ENCODE data around the gene CDH26. TPM values are rescaled to one million over a fixed set of nuclear protein-coding genes. Genes with fewer than 3 reads are reported as not detected.
A peak's percentile ranks its signal among the peaks of the same experiment; 100 is the strongest.
"Not testable (repeated sequence)": the region's sequence is repeated elsewhere in the genome, so short reads cannot be mapped to it uniquely, and the experiment has no call there.

Gene CDH26
- total RNA-seq, 1 donor from 2014 or later: 0.47 TPM

DNA sequence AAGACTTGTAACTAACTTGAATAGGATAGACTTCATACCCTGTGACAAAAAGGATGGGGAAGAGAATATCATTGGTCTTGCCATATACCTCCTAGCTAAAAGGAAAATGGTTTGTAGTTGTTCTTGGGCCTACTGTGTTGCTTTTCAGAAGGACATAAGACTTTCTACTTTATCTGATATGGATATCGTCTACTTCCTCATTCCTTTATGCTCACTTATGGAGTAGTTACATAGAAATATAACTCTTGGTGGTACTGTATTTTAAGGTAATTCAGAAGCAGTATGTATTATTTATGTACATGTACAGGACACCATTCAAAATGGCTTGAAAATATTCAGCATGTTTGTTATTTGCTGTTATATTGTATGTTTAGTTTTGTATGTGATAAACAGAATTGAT is 10.0 kb upstream of the CDH26 start:
- DNase-seq: no peak
- H3K27ac Mint-ChIP-seq: peak overlapping the region; percentile 20
- H3K27me3 Mint-ChIP-seq: no peaks in the 10 kb centered on the region
- H3K36me3 Mint-ChIP-seq (ENCODE audit: low read depth): peaks cover 16% of the 10 kb centered on the region
- peaks cover 16% of the 10 kb centered on the region for H3K4me1 Mint-ChIP-seq
- H3K4me3 Mint-ChIP-seq: no peak overlapping the region
- no peaks in the 10 kb centered on the region for H3K9me3 Mint-ChIP-seq
- intact Hi-C loops (cut with micrococcal nuclease): loop anchor here (5.0 kb wide), 1 partner anchor 314 kb away; no protein-coding TSS in a partner anchor

DNA sequence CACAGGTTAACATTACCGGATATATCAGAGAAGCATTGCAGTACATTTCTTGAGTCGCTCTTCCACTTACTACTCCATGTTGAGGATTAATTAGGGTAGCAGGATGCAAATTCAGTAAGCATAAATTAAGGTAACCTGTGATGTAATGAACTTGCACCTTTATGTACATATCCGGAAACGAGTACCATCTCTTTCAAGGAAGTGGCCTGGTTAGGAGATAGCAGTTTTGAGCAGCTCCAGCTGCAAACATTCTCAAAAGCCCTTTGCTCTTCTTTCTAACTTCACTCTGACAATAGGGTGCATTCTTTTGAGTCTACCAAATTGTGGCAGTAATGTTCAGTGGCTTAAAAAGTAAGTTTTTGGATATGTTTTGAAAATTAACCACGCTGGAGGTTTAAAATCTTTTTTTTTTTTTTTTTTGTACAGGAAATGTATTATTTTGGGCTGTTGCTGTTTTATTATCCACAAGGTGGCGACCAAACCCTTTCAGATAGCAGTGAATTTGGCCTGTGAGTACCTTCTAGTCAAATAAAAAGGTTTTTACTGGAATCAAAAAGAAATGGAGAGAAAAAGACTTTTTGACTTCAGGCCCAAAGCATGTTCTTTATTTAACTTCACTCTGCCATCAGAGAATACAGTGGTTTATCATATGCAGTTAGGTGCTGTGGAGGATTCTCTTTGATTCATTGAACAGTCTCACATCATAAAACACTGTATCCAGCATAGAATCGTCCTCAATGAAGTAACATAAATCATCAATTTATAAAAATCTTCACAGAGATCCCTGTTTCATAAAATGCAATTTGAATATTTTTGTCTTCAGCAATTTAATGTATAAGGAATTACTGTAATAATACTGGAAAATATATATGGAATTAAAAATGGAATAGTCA is 9.1 kb upstream of the CDH26 start:
- Mint-ChIP-seq H3K27me3 (no peaks in the 10 kb centered on the region), H3K4me1 (peaks cover 16% of the 10 kb centered on the region), H3K27ac (peak overlapping the region; percentile 84), H3K9me3 (no peaks in the 10 kb centered on the region), H3K4me3 (peak overlapping the region; percentile 56), H3K36me3 (ENCODE audit: low read depth) (peaks cover 14% of the 10 kb centered on the region)
- intact Hi-C loops (cut with micrococcal nuclease): loop anchor here (5.0 kb wide), 1 partner anchor 313 kb away; no protein-coding TSS in a partner anchor
- DNase-seq: peak; percentile 82

DNA sequence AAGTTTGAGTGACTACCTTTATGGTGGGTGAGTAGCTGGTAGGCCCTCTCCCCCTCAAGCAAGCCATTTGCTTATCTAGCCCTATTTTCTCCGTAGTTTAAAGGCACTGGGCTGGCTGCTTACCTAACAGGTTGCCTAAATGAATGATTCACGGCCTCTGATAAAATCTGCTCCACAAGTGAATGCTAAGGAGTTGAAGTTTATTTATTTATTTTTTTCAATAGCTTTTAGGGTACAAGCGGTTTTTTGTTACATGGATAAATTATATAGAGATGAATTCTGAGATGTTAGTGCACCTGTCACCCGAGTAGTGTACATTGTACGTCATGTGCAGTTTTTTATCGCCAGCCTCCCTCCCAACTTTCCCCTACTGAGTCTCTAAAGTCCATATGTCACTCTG is 8.3 kb upstream of the CDH26 start:
- no peak overlapping the region for H3K27ac Mint-ChIP-seq
- peaks cover 16% of the 10 kb centered on the region for H3K4me1 Mint-ChIP-seq
- no peaks in the 10 kb centered on the region for H3K9me3 Mint-ChIP-seq
- peaks cover 6% of the 10 kb centered on the region for H3K36me3 Mint-ChIP-seq (ENCODE audit: low read depth)
- DNase-seq: no peak
- H3K27me3 Mint-ChIP-seq: no peaks in the 10 kb centered on the region
- intact Hi-C loops (cut with micrococcal nuclease): loop anchor here (5.0 kb wide), 1 partner anchor 312 kb away; no protein-coding TSS in a partner anchor
- no peak overlapping the region for H3K4me3 Mint-ChIP-seq

DNA sequence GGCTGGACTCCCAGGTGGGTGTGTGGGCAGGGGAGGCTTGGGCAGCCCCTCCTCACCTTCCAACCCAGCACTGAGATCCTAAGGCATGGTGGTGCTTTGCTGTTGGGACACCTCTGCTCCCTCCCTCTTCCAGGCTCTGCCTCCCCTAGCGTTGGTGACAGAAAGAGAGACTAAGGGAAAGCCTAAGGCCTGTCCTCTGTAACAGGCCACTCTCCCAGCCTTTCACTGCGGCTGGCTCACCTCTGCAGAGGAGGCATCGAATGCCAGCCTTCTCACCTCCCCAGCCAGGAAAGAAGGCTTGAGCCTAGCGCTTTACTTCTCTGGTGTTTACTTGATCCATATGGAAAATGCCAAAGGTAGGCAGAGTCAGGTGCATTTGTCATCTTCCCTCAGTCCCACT is 3.5 kb upstream of the CDH26 start:
- intact Hi-C loops (cut with micrococcal nuclease): no loop called here
- Mint-ChIP-seq H3K27ac (no peak overlapping the region), H3K4me1 (no peaks in the 10 kb centered on the region), H3K27me3 (no peaks in the 10 kb centered on the region), H3K9me3 (no peaks in the 10 kb centered on the region), H3K4me3 (no peak overlapping the region), H3K36me3 (ENCODE audit: low read depth) (no peaks in the 10 kb centered on the region)
- DNase-seq: no peak

DNA sequence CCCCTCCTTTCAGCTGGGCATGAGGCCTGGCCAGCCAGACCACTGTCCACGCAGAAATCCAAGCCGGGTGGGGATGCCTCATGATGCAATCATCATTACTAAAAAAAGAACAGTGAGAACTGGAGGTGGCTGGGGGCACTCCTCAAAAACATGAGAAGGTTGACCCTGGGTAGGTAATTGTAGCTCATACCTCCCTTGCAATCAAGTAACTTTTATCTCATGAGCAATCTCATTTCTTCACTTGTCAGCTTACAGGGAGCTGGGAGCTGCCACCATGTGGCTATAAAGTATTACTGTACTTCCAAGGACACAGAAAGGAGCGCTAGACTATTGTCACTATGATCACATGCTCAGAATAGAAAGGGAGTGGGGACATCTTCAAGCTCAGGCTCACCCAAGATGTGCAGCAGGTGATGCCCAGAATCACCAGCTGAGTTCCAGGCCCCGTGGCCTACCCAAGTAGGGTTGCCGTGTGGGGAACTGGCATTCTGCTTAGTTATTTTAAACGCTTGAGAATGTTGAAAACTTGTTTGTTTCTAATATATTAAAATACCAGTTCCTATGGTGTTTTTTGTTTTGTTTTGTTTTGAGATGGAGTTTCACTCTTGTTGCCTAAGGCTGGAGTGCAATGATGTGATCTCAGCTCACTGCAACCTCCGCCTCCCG is 3.0 kb upstream of the CDH26 start:
- H3K36me3 Mint-ChIP-seq (ENCODE audit: low read depth): no peaks in the 10 kb centered on the region
- no peaks in the 10 kb centered on the region for H3K4me1 Mint-ChIP-seq
- H3K27ac Mint-ChIP-seq: no peak overlapping the region
- DNase-seq: no peak
- no peak overlapping the region for H3K4me3 Mint-ChIP-seq
- H3K27me3 Mint-ChIP-seq: no peaks in the 10 kb centered on the region
- intact Hi-C loops (cut with micrococcal nuclease): no loop called here
- no peaks in the 10 kb centered on the region for H3K9me3 Mint-ChIP-seq

DNA sequence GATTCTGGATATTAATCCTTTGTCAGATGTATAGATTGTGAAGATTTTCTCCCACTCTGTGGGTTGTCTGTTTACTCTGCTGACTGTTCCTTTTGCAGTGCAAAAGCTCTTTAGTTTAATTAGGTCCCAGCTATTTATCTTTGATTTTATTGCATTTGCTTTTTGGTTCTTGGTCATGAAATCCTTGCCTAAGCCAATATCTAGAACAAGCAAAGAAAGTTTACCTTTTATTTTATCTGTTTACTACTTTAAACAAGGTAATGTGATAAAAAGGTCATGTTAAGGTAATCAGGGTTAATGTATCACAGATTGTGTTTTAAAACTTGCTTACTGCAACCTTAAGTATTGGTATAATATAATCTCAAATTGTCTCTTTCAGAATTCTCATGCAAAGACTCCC is 655 bp upstream of the CDH26 start:
- H3K27ac Mint-ChIP-seq; H3K4me1 Mint-ChIP-seq; intact Hi-C loops (cut with micrococcal nuclease); DNase-seq; H3K9me3 Mint-ChIP-seq; H3K36me3 Mint-ChIP-seq (ENCODE audit: low read depth); H3K27me3 Mint-ChIP-seq; H3K4me3 Mint-ChIP-seq: not testable (repeated sequence)

DNA sequence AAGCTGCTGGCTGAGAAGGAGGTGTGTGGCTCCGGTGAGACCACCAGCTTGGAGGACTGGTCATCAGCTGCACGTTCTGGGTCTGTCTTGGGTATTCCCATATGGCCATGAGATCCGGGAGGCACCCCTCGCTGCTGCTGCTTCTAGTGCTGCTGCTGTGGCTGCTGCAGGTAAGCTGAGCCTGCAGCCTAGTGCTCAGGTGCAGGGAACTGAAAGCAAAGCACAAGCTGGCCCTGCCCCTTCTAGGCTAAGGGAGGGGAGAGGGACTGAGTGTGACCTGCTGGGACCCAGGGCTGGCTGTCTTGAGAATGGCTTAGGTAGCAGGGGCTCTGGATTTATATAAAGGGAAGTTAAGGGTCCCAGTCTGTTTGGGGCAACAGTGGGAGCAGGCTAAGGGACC is 403 bp downstream of the CDH26 start:
- Mint-ChIP-seq H3K9me3 (no peaks in the 10 kb centered on the region), H3K27ac (no peak overlapping the region), H3K4me1 (no peaks in the 10 kb centered on the region), H3K27me3 (no peaks in the 10 kb centered on the region), H3K36me3 (ENCODE audit: low read depth) (no peaks in the 10 kb centered on the region), H3K4me3 (no peak overlapping the region)
- intact Hi-C loops (cut with micrococcal nuclease): no loop called here
- DNase-seq: no peak

DNA sequence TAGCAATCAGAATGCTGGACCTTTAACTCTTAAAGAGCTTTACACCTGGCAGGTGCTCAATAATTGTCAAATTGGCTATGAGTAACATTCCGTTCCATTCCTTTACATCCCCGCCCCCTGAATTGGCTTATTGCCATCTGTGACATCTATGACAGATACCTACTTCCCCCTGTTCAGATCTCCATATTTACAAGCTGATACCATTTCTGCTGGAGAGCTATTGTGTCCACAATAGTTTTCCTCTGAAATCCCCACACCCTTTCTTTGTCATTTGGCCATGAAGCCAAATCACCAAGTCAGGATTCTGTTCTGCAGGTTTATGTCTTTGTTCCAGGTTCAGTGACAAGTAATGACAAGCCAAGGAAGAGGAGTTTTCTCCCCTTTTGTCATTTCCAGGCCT is 3.2 kb downstream of the CDH26 start:
- Mint-ChIP-seq H3K9me3 (no peaks in the 10 kb centered on the region), H3K4me3 (no peak overlapping the region)
- intact Hi-C loops (cut with micrococcal nuclease): no loop called here

DNA sequence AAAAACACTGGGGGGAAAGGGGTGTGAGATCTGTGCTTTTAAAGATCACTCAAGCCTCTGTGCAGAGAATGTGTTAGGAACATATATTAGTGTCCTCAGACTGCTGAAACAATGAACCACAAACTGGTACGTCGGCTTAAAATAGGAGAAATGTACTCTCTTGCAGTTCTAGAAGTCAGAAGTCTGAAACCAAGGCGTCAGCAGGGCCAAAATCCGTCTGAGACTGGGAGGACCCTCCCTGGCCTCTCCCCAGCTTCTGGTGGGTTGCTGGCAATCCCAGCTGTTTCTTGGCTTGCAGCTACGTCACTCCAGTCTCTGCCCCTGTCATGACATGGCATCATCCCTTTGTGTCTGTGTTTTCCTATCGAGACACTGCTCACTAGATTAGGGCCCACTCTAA is 3.9 kb downstream of the CDH26 start:
- no peak overlapping the region for H3K4me3 Mint-ChIP-seq
- H3K4me1 Mint-ChIP-seq: no peaks in the 10 kb centered on the region
- no peaks in the 10 kb centered on the region for H3K36me3 Mint-ChIP-seq (ENCODE audit: low read depth)
- H3K27me3 Mint-ChIP-seq: no peaks in the 10 kb centered on the region
- H3K9me3 Mint-ChIP-seq: no peaks in the 10 kb centered on the region
- intact Hi-C loops (cut with micrococcal nuclease): no loop called here
- no peak for DNase-seq
- H3K27ac Mint-ChIP-seq: no peak overlapping the region

More for the DNA sequence above, 3.2 kb downstream of the CDH26 start:
- no peak for DNase-seq
- H3K27me3 Mint-ChIP-seq: no peaks in the 10 kb centered on the region
- no peak overlapping the region for H3K27ac Mint-ChIP-seq
- H3K36me3 Mint-ChIP-seq (ENCODE audit: low read depth): no peaks in the 10 kb centered on the region
- H3K4me1 Mint-ChIP-seq: no peaks in the 10 kb centered on the region

DNA sequence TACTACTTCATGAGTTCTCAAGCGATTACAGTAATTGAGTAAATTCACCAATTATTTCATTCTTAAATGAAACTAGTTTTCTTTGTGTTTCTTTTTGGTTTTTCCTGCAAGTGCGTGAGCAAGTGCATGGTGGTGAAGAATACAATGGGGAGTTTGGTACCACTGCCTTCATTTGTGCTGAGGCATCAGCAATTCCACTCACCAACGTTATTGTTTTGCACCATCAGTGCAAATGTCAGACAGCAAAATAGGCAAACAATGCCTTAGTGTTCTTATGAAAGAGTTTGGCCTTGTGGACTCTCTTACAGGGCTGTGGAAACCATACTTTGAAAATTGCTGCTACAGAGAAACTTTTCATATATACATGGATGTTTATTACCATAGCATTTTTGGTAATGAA is 8.2 kb downstream of the CDH26 start:
- intact Hi-C loops (cut with micrococcal nuclease): no loop called here
- no peaks in the 10 kb centered on the region for H3K27me3 Mint-ChIP-seq
- H3K4me3 Mint-ChIP-seq: no peak overlapping the region

DNA sequence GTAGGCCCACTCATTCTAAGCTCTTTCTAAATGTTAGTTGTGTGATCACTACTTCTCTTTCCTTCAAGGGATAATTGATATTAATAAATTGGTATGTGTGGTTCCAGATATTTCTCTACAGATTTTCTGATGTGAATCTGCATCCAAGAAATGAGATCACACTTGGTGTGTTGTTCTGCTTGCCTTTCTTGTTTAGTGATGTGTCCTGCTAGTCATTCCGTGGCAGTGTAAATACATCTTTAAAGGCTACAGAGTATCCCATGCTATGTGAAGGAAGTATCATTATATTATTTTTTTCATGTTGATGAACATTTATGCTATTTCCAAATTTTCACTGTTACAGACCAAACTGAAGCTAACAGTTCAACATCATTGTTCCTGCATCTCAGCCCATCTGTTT is 13.2 kb downstream of the CDH26 start:
- H3K4me3 Mint-ChIP-seq: no peak overlapping the region
- H3K27me3 Mint-ChIP-seq: no peaks in the 10 kb centered on the region
- no peaks in the 10 kb centered on the region for H3K4me1 Mint-ChIP-seq
- no peaks in the 10 kb centered on the region for H3K36me3 Mint-ChIP-seq (ENCODE audit: low read depth)
- H3K9me3 Mint-ChIP-seq: no peaks in the 10 kb centered on the region
- H3K27ac Mint-ChIP-seq: no peak overlapping the region
- DNase-seq: no peak
- intact Hi-C loops (cut with micrococcal nuclease): no loop called here

More for the DNA sequence above, 8.2 kb downstream of the CDH26 start:
- Mint-ChIP-seq H3K27ac (no peak overlapping the region), H3K9me3 (no peaks in the 10 kb centered on the region), H3K4me1 (no peaks in the 10 kb centered on the region), H3K36me3 (ENCODE audit: low read depth) (no peaks in the 10 kb centered on the region)
- no peak for DNase-seq

DNA sequence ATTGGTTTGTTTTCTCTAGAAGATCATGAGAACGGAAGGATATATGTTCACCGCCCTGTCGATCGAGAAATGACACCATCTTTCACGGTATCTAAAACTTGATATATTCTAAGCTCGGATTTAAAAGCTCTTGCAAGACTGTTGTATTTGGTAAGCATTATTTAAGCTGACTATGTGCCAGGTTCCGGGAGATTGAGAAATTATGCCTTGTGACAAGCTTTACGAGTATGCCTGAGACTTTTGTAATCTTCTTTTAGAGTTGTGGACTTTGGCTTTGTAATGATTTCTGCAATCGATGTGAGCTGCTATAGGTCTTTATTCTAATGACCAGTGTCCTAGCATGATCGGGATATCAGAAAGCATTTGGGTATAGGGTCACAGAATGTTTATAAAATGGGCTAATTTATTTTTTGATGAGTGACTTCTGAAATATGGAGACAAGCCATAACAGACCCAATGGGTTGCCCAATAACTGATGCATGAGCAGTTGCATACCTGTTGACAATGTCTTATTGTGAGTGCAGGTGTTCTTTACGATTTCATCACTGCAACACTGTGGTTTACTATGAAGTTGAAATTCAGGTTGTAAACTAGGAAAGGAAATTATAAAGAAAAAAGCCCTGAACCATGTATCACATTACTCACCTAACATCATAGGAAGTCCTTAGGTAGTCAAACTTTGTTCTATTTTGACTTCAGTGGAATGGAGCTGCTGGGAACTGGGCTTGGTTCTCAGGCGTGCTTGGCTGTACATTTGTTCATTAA is 14.0 kb downstream of the CDH26 start:
- H3K9me3 Mint-ChIP-seq: no peaks in the 10 kb centered on the region
- H3K4me3 Mint-ChIP-seq: no peak overlapping the region
- intact Hi-C loops (cut with micrococcal nuclease): no loop called here
- no peak for DNase-seq
- H3K36me3 Mint-ChIP-seq (ENCODE audit: low read depth): no peaks in the 10 kb centered on the region
- no peaks in the 10 kb centered on the region for H3K27me3 Mint-ChIP-seq
- H3K4me1 Mint-ChIP-seq: no peaks in the 10 kb centered on the region
- no peak overlapping the region for H3K27ac Mint-ChIP-seq

DNA sequence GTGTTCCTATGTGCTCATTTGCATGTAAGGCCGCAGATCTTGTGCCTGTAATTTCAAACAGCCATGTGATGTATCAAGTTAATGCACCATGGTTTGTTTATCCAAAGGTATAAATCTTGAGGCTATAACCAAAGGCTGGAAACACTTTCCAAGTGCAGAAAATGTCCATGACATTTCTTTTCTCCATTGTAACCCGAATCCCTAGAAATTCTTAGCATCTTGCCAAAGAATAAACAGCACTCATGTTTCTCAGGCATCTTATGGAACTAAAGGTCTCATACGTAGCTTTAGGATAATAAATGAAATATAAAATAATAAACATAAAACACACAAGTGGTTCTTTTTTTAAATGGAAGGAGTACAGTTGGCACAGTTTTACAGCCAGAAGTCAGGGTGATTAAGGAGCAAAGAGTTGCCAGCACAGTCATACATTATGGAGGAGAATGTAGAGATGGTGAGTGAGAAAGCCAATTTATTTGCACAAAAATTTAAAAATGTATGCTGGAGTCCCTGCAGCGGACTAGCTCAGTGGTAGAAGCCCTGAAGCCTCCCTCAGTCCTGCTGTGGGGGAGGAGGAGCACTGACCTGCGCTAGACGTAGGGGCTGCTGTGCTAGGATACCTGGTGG is 18.0 kb downstream of the CDH26 start:
- intact Hi-C loops (cut with micrococcal nuclease): no loop called here
- H3K36me3 Mint-ChIP-seq (ENCODE audit: low read depth): no peaks in the 10 kb centered on the region
- H3K4me1 Mint-ChIP-seq: no peaks in the 10 kb centered on the region
- no peaks in the 10 kb centered on the region for H3K27me3 Mint-ChIP-seq
- H3K9me3 Mint-ChIP-seq: no peaks in the 10 kb centered on the region
- H3K4me3 Mint-ChIP-seq: no peak overlapping the region
- H3K27ac Mint-ChIP-seq: no peak overlapping the region
- DNase-seq: no peak
